WTC11 (cell line): ENCODE results near the gene BTN3A1. TPM values are rescaled to one million over a fixed set of nuclear protein-coding genes. Genes with fewer than 3 reads are reported as not detected.

Experiments used
- ATAC-seq: fragments of 200-7000 bp; cut with Tn5 transposase; 2 replicates; pipeline ENCODE4 v1.10.0; 2021; ENCODE audit warnings: mild to moderate bottlenecking, moderate library complexity
- CTCF ChIA-PET: fragments of 300-600 bp; sonication (Branson Sonifier 250); formaldehyde crosslinking; loops from one replicate; lab custom pipeline; 2021; ENCODE audit warnings: antibody characterized with exemption; lab: Charles Lee
- POLR2A ChIA-PET: fragments of 350-600 bp; sonication (Branson Sonifier 250); formaldehyde crosslinking; loops from one replicate; lab custom pipeline; 2021; ENCODE audit warnings: antibody characterized with exemption; lab: Charles Lee
- DNase-seq: peaks from one replicate; pipeline ENCODE4 v3.0.0; 2021; ENCODE audit warnings: low spot score
- H3K27ac Mint-ChIP-seq: 2 replicates; pipeline ENCODE4 v1.8.0; 2021; ENCODE audit warnings: mixed read lengths
- H3K27me3 Mint-ChIP-seq: 2 replicates; pipeline ENCODE4 v1.8.0; 2021; ENCODE audit warnings: low read depth, mild to moderate bottlenecking, moderate library complexity, mixed read lengths
- H3K36me3 Mint-ChIP-seq: 2 replicates; pipeline ENCODE4 v1.8.0; 2021; ENCODE audit warnings: mixed read lengths
- H3K4me1 Mint-ChIP-seq: 2 replicates; pipeline ENCODE4 v1.8.0; 2022; ENCODE audit warnings: mixed read lengths
- H3K4me3 Mint-ChIP-seq: 2 replicates; pipeline ENCODE4 v1.8.0; 2021; ENCODE audit warnings: mild to moderate bottlenecking, moderate library complexity, mixed read lengths
- H3K9me3 Mint-ChIP-seq: 2 replicates; pipeline ENCODE4 v1.8.0; 2021; ENCODE audit warnings: mixed read lengths
- CBFB ChIP-seq: sonication (generic); formaldehyde crosslinking; IDR thresholded peaks from 2 replicates; pipeline ENCODE4 v1.8.1; 2022; ENCODE audit warnings: mild to moderate bottlenecking, low read depth, missing genetic modification reagents
- FOXK1 ChIP-seq: sonication (generic); formaldehyde crosslinking; IDR thresholded peaks from 2 replicates; pipeline ENCODE4 v1.8.0; 2022; ENCODE audit warnings: mild to moderate bottlenecking, moderate library complexity, missing genetic modification reagents
- GRHL2 ChIP-seq: fragments of 250-450 bp; sonication (Bioruptor Pico); IDR thresholded peaks from 2 replicates; pipeline ENCODE4 v1.8.0; 2022; ENCODE audit warnings: mild to moderate bottlenecking, moderate library complexity; ENCODE audit not compliant: insufficient replicate concordance, severe bottlenecking
- GTF2I ChIP-seq: fragments of 250-450 bp; sonication (Bioruptor Pico); conservative IDR thresholded peaks from 2 replicates; pipeline ENCODE4 v1.4.0; 2021; ENCODE audit warnings: mild to moderate bottlenecking
- IRF2 ChIP-seq: sonication (generic); formaldehyde crosslinking; IDR thresholded peaks from 2 replicates; pipeline ENCODE4 v1.8.0; 2022; ENCODE audit warnings: low read depth, missing genetic modification reagents, borderline replicate concordance
- JAZF1 ChIP-seq: fragments of 250-450 bp; sonication (Bioruptor Pico); IDR thresholded peaks from 2 replicates; pipeline ENCODE4 v1.9.0; 2021; ENCODE audit warnings: moderate library complexity, mild to moderate bottlenecking, inconsistent platforms
- JUN ChIP-seq: sonication (generic); formaldehyde crosslinking; IDR thresholded peaks from 2 replicates; pipeline ENCODE4 v1.8.0; 2023; ENCODE audit warnings: mild to moderate bottlenecking, missing genetic modification reagents
- KAT7 ChIP-seq: sonication (generic); formaldehyde crosslinking; IDR thresholded peaks from 2 replicates; pipeline ENCODE4 v1.8.1; 2023; ENCODE audit warnings: missing genetic modification reagents, mild to moderate bottlenecking, borderline replicate concordance
- MYBL2 ChIP-seq: sonication (generic); formaldehyde crosslinking; IDR thresholded peaks from 2 replicates; pipeline ENCODE4 v1.8.1; 2023; ENCODE audit warnings: mild to moderate bottlenecking, moderate library complexity, missing genetic modification reagents
- NR1H2 ChIP-seq: sonication (generic); formaldehyde crosslinking; IDR thresholded peaks from 2 replicates; pipeline ENCODE4 v1.9.0; 2021; ENCODE audit warnings: mild to moderate bottlenecking, moderate library complexity, missing genetic modification reagents
- NR2C2 ChIP-seq: sonication (generic); formaldehyde crosslinking; IDR thresholded peaks from 2 replicates; pipeline ENCODE4 v1.8.0; 2022; ENCODE audit warnings: mild to moderate bottlenecking, missing genetic modification reagents
- NR3C1 ChIP-seq: sonication (generic); formaldehyde crosslinking; conservative IDR thresholded peaks from 2 replicates; pipeline ENCODE4 v1.8.1; 2023; ENCODE audit warnings: low read depth, mild to moderate bottlenecking, missing genetic modification reagents
- RELA ChIP-seq: sonication (generic); formaldehyde crosslinking; IDR thresholded peaks from 2 replicates; pipeline ENCODE4 v1.8.1; 2022; ENCODE audit warnings: missing genetic modification reagents, mild to moderate bottlenecking, borderline replicate concordance
- SMAD3 ChIP-seq: sonication (generic); formaldehyde crosslinking; IDR thresholded peaks from 2 replicates; pipeline ENCODE4 v1.8.0; 2022; ENCODE audit warnings: missing genetic modification reagents, mild to moderate bottlenecking, borderline replicate concordance
- TCF7 ChIP-seq: sonication (generic); formaldehyde crosslinking; IDR thresholded peaks from 2 replicates; pipeline ENCODE4 v1.8.0; 2022; ENCODE audit warnings: mild to moderate bottlenecking, low read depth, missing genetic modification reagents, moderate library complexity
- ZNF317 ChIP-seq: sonication (generic); formaldehyde crosslinking; IDR thresholded peaks from 2 replicates; pipeline ENCODE4 v1.8.1; 2023; ENCODE audit warnings: low read depth, mild to moderate bottlenecking, moderate library complexity, missing genetic modification reagents, borderline replicate concordance
- ZNF416 ChIP-seq: fragments of 250-450 bp; sonication (Bioruptor Pico); IDR thresholded peaks from 2 replicates; pipeline ENCODE4 v1.9.0; 2021; ENCODE audit warnings: mild to moderate bottlenecking, inconsistent platforms
- ZNF423 ChIP-seq: fragments of 250-450 bp; sonication (Bioruptor Pico); IDR thresholded peaks from 2 replicates; pipeline ENCODE4 v2.1.2; 2022; ENCODE audit warnings: mild to moderate bottlenecking, moderate library complexity
- ZNF671 ChIP-seq: fragments of 250-450 bp; sonication (Bioruptor Pico); IDR thresholded peaks from 2 replicates; pipeline ENCODE4 v1.8.0; 2021; ENCODE audit warnings: mild to moderate bottlenecking
- total RNA-seq: library from RNA; stranded (reverse); gene quantifications from 3 replicates; pipeline ENCODE4 v1.2.3, GENCODE V29; 2021
- TF ChIP-seq, protein P1 (sequence below): sonication (generic); formaldehyde crosslinking; IDR thresholded peaks from 2 replicates; pipeline ENCODE4 v1.8.1; 2023; ENCODE audit warnings: mild to moderate bottlenecking, missing genetic modification reagents, moderate library complexity
- TF ChIP-seq, protein P2 (sequence below): fragments of 200-600 bp; IDR thresholded peaks from 2 replicates; pipeline ENCODE4 v1.8.0; 2022; ENCODE audit warnings: antibody characterized with exemption
- TF ChIP-seq, protein P3 (sequence below): sonication (generic); formaldehyde crosslinking; IDR thresholded peaks from 2 replicates; pipeline ENCODE4 v1.8.1; 2022; ENCODE audit warnings: mild to moderate bottlenecking, moderate library complexity, missing genetic modification reagents
- TF ChIP-seq, protein P4 (sequence below): sonication (generic); formaldehyde crosslinking; IDR thresholded peaks from 2 replicates; pipeline ENCODE4 v1.8.1; 2022; ENCODE audit warnings: low read depth, mild to moderate bottlenecking, moderate library complexity, missing genetic modification reagents, borderline replicate concordance

BTN3A1 gene
- total RNA-seq, 1 experiment from 2014 or later: 4.5 TPM

DNA sequence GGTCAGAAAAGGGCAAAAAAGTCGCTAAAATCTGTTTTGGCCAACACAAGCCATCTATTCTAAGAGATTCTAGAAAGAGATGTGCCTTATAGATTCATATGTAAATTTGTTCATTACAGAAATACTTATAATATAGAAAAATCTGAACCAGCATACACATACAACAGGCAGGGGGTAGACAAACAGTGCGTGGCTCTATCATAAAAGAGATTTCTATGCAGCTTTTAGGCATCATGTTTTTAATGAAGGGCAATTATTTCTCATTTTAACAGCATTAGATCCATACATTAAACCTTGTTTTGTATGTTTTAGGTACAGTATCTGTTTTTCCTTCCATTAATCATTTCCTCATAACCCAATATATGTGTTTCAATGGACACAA, 38.9 kb downstream of the BTN3A1 start (continued):
- no peak for TF ChIP-seq NR2C2 (CRISPR knock-in tag)
- no peak for TF ChIP-seq MYBL2 (CRISPR knock-in tag)
- no peak for TF ChIP-seq JUN (CRISPR knock-in tag)
- TF ChIP-seq, all 79 proteins: peak for 0

DNA sequence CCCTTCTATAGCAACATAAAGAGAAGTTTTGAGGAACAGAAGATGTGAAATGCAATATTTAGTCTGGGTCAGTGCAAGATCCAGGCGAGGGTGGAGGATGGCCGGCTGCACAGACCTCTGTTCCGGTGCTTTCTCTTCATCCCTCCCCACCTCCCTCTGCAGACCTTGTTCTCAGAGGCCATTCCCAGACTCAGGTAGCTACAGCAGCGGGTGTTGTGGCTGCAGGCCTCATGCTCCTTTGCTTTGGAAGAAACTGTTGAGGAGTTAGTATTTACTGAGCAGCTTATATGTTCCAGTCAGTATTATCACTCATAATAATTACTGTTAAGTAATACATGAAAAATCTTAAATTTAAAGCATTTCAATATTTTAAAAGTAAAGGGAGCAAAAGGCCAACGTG, 39.9 kb downstream of the BTN3A1 start:
- DNase-seq: no peak

DNA sequence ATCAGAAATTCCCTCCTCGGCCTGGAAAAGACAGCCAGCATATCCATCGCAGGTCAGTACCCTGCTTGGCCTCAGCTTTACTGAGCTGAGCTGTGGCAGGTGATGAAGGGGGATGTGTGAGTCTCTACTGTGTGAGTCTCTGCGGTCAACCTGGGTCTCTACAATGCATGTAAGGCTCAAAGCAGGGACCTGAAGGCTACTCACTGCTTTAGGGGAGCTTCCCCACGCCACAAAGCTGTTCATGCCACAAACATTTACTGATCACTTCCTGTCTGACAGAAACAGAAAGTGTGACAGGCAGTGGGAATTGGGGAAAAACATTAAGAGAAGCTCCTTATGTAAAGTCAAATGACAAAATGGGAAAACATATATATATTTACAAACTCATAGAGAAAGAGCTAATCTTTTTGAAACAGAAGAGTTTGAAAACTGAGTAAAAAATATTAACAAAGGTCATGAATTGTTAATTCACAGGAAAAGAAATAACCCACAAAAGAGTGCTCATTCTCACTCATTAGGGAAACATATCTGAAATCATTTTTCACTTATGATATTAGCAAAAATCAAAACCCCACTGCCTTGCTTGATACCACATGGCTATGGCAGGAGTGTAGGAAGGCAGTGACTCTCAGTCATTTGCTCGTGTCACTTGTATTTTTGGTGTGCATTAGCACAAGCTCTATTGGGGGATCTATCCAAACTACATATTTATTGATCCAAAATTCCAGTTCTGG, 44.0 kb downstream of the BTN3A1 start:
- H3K27ac Mint-ChIP-seq: no peak overlapping the region
- ATAC-seq: no peak
- no peaks in the 10 kb centered on the region for H3K36me3 Mint-ChIP-seq
- TF ChIP-seq IRF2 (CRISPR knock-in tag) (no peak), ZNF671 (CRISPR knock-in tag) (no peak), KAT7 (CRISPR knock-in tag) (no peak), ZNF423 (CRISPR knock-in tag) (no peak), ZNF317 (CRISPR knock-in tag) (no peak), TCF7 (CRISPR knock-in tag) (no peak), ZNF416 (CRISPR knock-in tag) (no peak), CBFB (CRISPR knock-in tag) (no peak)
- H3K4me3 Mint-ChIP-seq: no peak overlapping the region
- H3K27me3 Mint-ChIP-seq: peaks cover 4% of the 10 kb centered on the region; the same call in 1 of the 2 replicates
- CTCF ChIA-PET: interaction anchor here (1.1 kb wide), 1 partner anchor 105 kb away, joined by 3 read pairs; no protein-coding TSS in a partner anchor
- no peaks in the 10 kb centered on the region for H3K9me3 Mint-ChIP-seq
- POLR2A ChIA-PET: no interaction called here
- H3K4me1 Mint-ChIP-seq: no peaks in the 10 kb centered on the region
- no peak for DNase-seq

More for the DNA sequence above, 39.9 kb downstream of the BTN3A1 start:
- no peak overlapping the region for H3K27ac Mint-ChIP-seq
- TF ChIP-seq GRHL2: no peak
- TF ChIP-seq, protein P1, sequence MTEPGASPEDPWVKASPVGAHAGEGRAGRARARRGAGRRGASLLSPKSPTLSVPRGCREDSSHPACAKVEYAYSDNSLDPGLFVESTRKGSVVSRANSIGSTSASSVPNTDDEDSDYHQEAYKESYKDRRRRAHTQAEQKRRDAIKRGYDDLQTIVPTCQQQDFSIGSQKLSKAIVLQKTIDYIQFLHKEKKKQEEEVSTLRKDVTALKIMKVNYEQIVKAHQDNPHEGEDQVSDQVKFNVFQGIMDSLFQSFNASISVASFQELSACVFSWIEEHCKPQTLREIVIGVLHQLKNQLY (CRISPR knock-in tag): no peak
- no peak for TF ChIP-seq NR3C1
- ATAC-seq: peak; percentile 60; the same call in 1 of the 2 replicates
- H3K9me3 Mint-ChIP-seq: no peaks in the 10 kb centered on the region
- H3K4me3 Mint-ChIP-seq: no peak overlapping the region
- ChIA-PET CTCF (no interaction called here), POLR2A (no interaction called here)
- H3K4me1 Mint-ChIP-seq: no peaks in the 10 kb centered on the region
- H3K27me3 Mint-ChIP-seq: peaks cover 4% of the 10 kb centered on the region; the same call in 1 of the 2 replicates
- no peaks in the 10 kb centered on the region for H3K36me3 Mint-ChIP-seq

DNA sequence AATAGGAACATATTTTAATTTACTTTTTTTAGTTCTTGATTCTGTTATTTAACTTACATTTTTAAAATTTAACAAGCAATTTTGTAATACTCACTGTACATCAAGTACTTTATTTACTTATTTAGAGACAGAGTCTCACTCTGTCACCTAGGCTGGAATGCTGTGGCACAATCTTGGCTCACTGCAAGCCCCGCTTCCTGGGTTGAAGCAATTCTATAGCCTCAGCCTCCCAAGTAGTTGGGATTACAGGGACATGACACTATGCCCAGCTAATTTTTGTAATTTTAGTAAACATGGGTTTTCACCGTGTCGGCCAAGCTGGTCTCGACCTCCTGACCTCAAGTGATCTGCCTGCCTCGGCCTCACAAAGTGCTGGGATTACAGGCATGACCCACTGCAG, 45.2 kb downstream of the BTN3A1 start:
- peaks cover 5% of the 10 kb centered on the region; the same call in 1 of the 2 replicates for H3K27me3 Mint-ChIP-seq
- H3K4me1 Mint-ChIP-seq: no peaks in the 10 kb centered on the region
- H3K36me3 Mint-ChIP-seq: no peaks in the 10 kb centered on the region
- DNase-seq: no peak
- H3K27ac Mint-ChIP-seq: no peak overlapping the region
- ChIA-PET CTCF (no interaction called here), POLR2A (no interaction called here)
- no peak for ATAC-seq
- H3K9me3 Mint-ChIP-seq: no peaks in the 10 kb centered on the region
- H3K4me3 Mint-ChIP-seq: no peak overlapping the region
- TF ChIP-seq GTF2I (CRISPR knock-in tag): no peak
- TF ChIP-seq JAZF1 (CRISPR knock-in tag): no peak
- TF ChIP-seq, protein P2, sequence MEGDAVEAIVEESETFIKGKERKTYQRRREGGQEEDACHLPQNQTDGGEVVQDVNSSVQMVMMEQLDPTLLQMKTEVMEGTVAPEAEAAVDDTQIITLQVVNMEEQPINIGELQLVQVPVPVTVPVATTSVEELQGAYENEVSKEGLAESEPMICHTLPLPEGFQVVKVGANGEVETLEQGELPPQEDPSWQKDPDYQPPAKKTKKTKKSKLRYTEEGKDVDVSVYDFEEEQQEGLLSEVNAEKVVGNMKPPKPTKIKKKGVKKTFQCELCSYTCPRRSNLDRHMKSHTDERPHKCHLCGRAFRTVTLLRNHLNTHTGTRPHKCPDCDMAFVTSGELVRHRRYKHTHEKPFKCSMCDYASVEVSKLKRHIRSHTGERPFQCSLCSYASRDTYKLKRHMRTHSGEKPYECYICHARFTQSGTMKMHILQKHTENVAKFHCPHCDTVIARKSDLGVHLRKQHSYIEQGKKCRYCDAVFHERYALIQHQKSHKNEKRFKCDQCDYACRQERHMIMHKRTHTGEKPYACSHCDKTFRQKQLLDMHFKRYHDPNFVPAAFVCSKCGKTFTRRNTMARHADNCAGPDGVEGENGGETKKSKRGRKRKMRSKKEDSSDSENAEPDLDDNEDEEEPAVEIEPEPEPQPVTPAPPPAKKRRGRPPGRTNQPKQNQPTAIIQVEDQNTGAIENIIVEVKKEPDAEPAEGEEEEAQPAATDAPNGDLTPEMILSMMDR: no peak
- TF ChIP-seq NR1H2: no peak
- no peak for TF ChIP-seq SMAD3
- TF ChIP-seq, protein P3, sequence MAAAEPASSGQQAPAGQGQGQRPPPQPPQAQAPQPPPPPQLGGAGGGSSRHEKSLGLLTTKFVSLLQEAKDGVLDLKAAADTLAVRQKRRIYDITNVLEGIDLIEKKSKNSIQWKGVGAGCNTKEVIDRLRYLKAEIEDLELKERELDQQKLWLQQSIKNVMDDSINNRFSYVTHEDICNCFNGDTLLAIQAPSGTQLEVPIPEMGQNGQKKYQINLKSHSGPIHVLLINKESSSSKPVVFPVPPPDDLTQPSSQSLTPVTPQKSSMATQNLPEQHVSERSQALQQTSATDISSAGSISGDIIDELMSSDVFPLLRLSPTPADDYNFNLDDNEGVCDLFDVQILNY (CRISPR knock-in tag): no peak
- TF ChIP-seq, protein P4, sequence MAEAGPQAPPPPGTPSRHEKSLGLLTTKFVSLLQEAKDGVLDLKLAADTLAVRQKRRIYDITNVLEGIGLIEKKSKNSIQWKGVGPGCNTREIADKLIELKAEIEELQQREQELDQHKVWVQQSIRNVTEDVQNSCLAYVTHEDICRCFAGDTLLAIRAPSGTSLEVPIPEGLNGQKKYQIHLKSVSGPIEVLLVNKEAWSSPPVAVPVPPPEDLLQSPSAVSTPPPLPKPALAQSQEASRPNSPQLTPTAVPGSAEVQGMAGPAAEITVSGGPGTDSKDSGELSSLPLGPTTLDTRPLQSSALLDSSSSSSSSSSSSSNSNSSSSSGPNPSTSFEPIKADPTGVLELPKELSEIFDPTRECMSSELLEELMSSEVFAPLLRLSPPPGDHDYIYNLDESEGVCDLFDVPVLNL (CRISPR knock-in tag): no peak
- TF ChIP-seq RELA: no peak
- TF ChIP-seq FOXK1 (CRISPR knock-in tag): no peak
- TF ChIP-seq ZNF317 (CRISPR knock-in tag): no peak
